T-helper 17 cell (primary cell): ENCODE measurements around the gene SULT2B1. TPM values are rescaled to one million over a fixed set of nuclear protein-coding genes. Genes with fewer than 3 reads are reported as not detected.
A peak's percentile ranks its signal among the peaks of the same experiment; 100 is the strongest.

Experiments
- ATAC-seq: fragments of 150-1000 bp; cut with Tn5 transposase; 2 replicates; pipeline ENCODE4 v1.10.0; 2021; ENCODE audit warnings: mild to moderate bottlenecking, moderate library complexity
- DNase-seq, 3 donors: peaks; one replicate each; pipeline versions ENCODE4 v3.0.0 to v3.0.0-alpha.2; 2020 to 2021
- H3K9me3 ChIP-seq: one replicate; pipeline ENCODE4 v1.7.0; 2013; ENCODE audit warnings: low read length, mild to moderate bottlenecking; ENCODE audit not compliant: control insufficient read depth, poor library complexity, severe bottlenecking
- H3K27ac Mint-ChIP-seq: one replicate; pipeline ENCODE4 v1.8.0; 2022; ENCODE audit warnings: mild to moderate bottlenecking, moderate library complexity, mixed read lengths
- H3K27me3 Mint-ChIP-seq: one replicate; pipeline ENCODE4 v1.8.0; 2022; ENCODE audit warnings: mixed read lengths
- H3K36me3 Mint-ChIP-seq: one replicate; pipeline ENCODE4 v1.8.0; 2022; ENCODE audit warnings: low read depth, mixed read lengths
- H3K4me1 Mint-ChIP-seq: one replicate; pipeline ENCODE4 v1.8.0; 2022; ENCODE audit warnings: mild to moderate bottlenecking, mixed read lengths
- H3K4me3 Mint-ChIP-seq: one replicate; pipeline ENCODE4 v1.8.0; 2022; ENCODE audit warnings: mild to moderate bottlenecking, moderate library complexity, mixed read lengths
- total RNA-seq, 4 donors: library from RNA in 2 of 4; stranded (reverse) in 2 of 4; gene quantifications; one replicate each; pipeline ENCODE4 v1.2.3 and lab custom pipeline; 2022 to 2026

Gene SULT2B1
- total RNA-seq = not detected
- 0 reads per million in 2 donors for total RNA-seq (lab: John Stamatoyannopoulos, UW)

- Mint-ChIP-seq H3K27ac (no peak within 1 kb of the TSS), H3K36me3 (no peaks in the 10 kb centered on the region), H3K4me3 (no peak within 1 kb of the TSS), H3K4me1 (no peaks in the 10 kb centered on the region), H3K27me3 (no peaks in the 10 kb centered on the region)
- DNase-seq = no peak
- ATAC-seq = no peak
- H3K9me3 ChIP-seq = no peaks in the 10 kb centered on the region
Measured at GRCh38 chr19:48551437-48552302, at the start of gene SULT2B1. SULT2B1 (plus strand) TSS chr19:48552172; CDS start chr19:48552253, 81 bp downstream.

- no peaks in the 10 kb centered on the region for H3K36me3 Mint-ChIP-seq
- H3K9me3 ChIP-seq = no peaks in the 10 kb centered on the region
- DNase-seq = peak in 2 of 3 donors; percentile 53 to 56
- H3K4me1 Mint-ChIP-seq = peaks cover 23% of the 10 kb centered on the region
- peak overlapping the region; percentile 82 for H3K4me3 Mint-ChIP-seq
- ATAC-seq = peak; percentile 10
- H3K27ac Mint-ChIP-seq = no peak overlapping the region
- H3K27me3 Mint-ChIP-seq = peaks cover 4% of the 10 kb centered on the region
Measured at GRCh38 chr19:48502350-48503018, 49.5 kb upstream of the SULT2B1 start.

GRCh38 chr19:48506138-48506733 lies 45.7 kb upstream of the SULT2B1 start:
- H3K9me3 ChIP-seq = no peaks in the 10 kb centered on the region
- Mint-ChIP-seq H3K4me1 (peaks cover 24% of the 10 kb centered on the region), H3K27ac (no peak overlapping the region), H3K4me3 (no peak overlapping the region), H3K27me3 (no peaks in the 10 kb centered on the region), H3K36me3 (peaks cover 4% of the 10 kb centered on the region)
- ATAC-seq (no peak), DNase-seq (no peak)

- no peak for DNase-seq
- H3K27ac Mint-ChIP-seq = peak overlapping the region; percentile 61
- no peak overlapping the region for H3K4me3 Mint-ChIP-seq
Measured at GRCh38 chr19:48507911-48508439, 44.0 kb upstream of the SULT2B1 start.

GRCh38 chr19:48508729-48509411 lies 43.1 kb upstream of the SULT2B1 start:
- no peak for DNase-seq
- H3K27ac Mint-ChIP-seq = no peak overlapping the region
- no peak overlapping the region for H3K4me3 Mint-ChIP-seq

More at GRCh38 chr19:48507911-48508439, 44.0 kb upstream of the SULT2B1 start:
- ATAC-seq = no peak
- Mint-ChIP-seq H3K27me3 (no peaks in the 10 kb centered on the region), H3K36me3 (peaks cover 4% of the 10 kb centered on the region), H3K4me1 (peaks cover 15% of the 10 kb centered on the region)
- H3K9me3 ChIP-seq = no peaks in the 10 kb centered on the region

GRCh38 chr19:48509467-48510194 lies 42.3 kb upstream of the SULT2B1 start:
- peaks cover 15% of the 10 kb centered on the region for H3K4me1 Mint-ChIP-seq
- no peaks in the 10 kb centered on the region for H3K27me3 Mint-ChIP-seq
- no peak for ATAC-seq
- H3K36me3 Mint-ChIP-seq = peaks cover 4% of the 10 kb centered on the region
- DNase-seq = no peak
- H3K9me3 ChIP-seq = no peaks in the 10 kb centered on the region
- no peak overlapping the region for H3K4me3 Mint-ChIP-seq
- no peak overlapping the region for H3K27ac Mint-ChIP-seq

More at GRCh38 chr19:48508729-48509411, 43.1 kb upstream of the SULT2B1 start:
- Mint-ChIP-seq H3K27me3 (no peaks in the 10 kb centered on the region), H3K4me1 (peaks cover 14% of the 10 kb centered on the region), H3K36me3 (peaks cover 4% of the 10 kb centered on the region)
- ATAC-seq = no peak
- H3K9me3 ChIP-seq = no peaks in the 10 kb centered on the region

GRCh38 chr19:48510421-48511268 lies 41.3 kb upstream of the SULT2B1 start:
- H3K27ac Mint-ChIP-seq = peak overlapping the region; percentile 81

GRCh38 chr19:48511321-48511731 lies 40.6 kb upstream of the SULT2B1 start:
- Mint-ChIP-seq H3K27ac (peak overlapping the region; percentile 81), H3K27me3 (no peaks in the 10 kb centered on the region), H3K4me3 (no peak overlapping the region), H3K36me3 (peaks cover 4% of the 10 kb centered on the region), H3K4me1 (peaks cover 12% of the 10 kb centered on the region)
- H3K9me3 ChIP-seq = no peaks in the 10 kb centered on the region
- ATAC-seq = no peak
- peak in 1 of 3 donors; percentile 26 for DNase-seq

More at GRCh38 chr19:48510421-48511268, 41.3 kb upstream of the SULT2B1 start:
- Mint-ChIP-seq H3K4me3 (no peak overlapping the region), H3K4me1 (peaks cover 15% of the 10 kb centered on the region), H3K36me3 (peaks cover 4% of the 10 kb centered on the region), H3K27me3 (no peaks in the 10 kb centered on the region)
- ATAC-seq = peak; percentile 62
- DNase-seq = peak; percentile 56 to 75 (median 56)
- H3K9me3 ChIP-seq = no peaks in the 10 kb centered on the region

GRCh38 chr19:48511800-48512503 lies 40.0 kb upstream of the SULT2B1 start, which contains the start of gene LMTK3:
LMTK3 (minus strand) TSS chr19:48511835; CDS start chr19:48511576, 259 bp downstream.
- DNase-seq = peak; percentile 69 to 80 (median 72)
- Mint-ChIP-seq H3K27ac (peak within 1 kb of the TSS; percentile 81), H3K36me3 (peaks cover 4% of the 10 kb centered on the region), H3K4me1 (peaks cover 14% of the 10 kb centered on the region), H3K27me3 (no peaks in the 10 kb centered on the region), H3K4me3 (no peak within 1 kb of the TSS)
- H3K9me3 ChIP-seq = no peaks in the 10 kb centered on the region
- ATAC-seq = peak; percentile 73

- H3K27me3 Mint-ChIP-seq = no peaks in the 10 kb centered on the region
- ATAC-seq = no peak
- no peaks in the 10 kb centered on the region for H3K9me3 ChIP-seq
- H3K4me3 Mint-ChIP-seq = no peak overlapping the region
- peaks cover 16% of the 10 kb centered on the region for H3K4me1 Mint-ChIP-seq
- H3K27ac Mint-ChIP-seq = no peak overlapping the region
- DNase-seq = no peak
- H3K36me3 Mint-ChIP-seq = peaks cover 2% of the 10 kb centered on the region
Measured at GRCh38 chr19:48512504-48513288, 39.3 kb upstream of the SULT2B1 start.
